ENCODE measurements around the gene ZNF672. TPM values are rescaled to one million over a fixed set of nuclear protein-coding genes. Genes with fewer than 3 reads are reported as not detected.

Gene ZNF672
- total and polyA plus RNA-seq, 12 donors: 16.1 to 44.4 (median 36.7) TPM

GRCh38 chr1:248858891-248859889 is 21.2 kb downstream of the ZNF672 start, which contains the start of gene ZNF692:
Gene ZNF692, minus strand, starts transcription at chr1:248859085. Its CDS starts 776 bp downstream, at chr1:248858309.
- DNase-seq (peak; percentile 97 to 98), ATAC-seq (peak; percentile 93 to 96 (median 95))
- peaks cover 13 to 47% (median 33%) of the 10 kb centered on the region in 9 donors for H3K4me1 ChIP-seq
- H3K27ac ChIP-seq: peak within 1 kb of the TSS; percentile 59 to 97 (median 93)
- intact Hi-C loops (cut with DNase I): loop anchor here in 6 of 10 donors (1.0 to 2.0 kb wide), 5 partner anchors 20 to 48 kb away; partner anchors contain the start of genes ZNF672 (in 4 of the 6) and PGBD2 (in 2 of the 6)
- TF ChIP-seq CTCF (IDR thresholded peaks at IDR 0.05): peak in 2 of 9 donors; percentile 8 to 25
- WGBS, 2 donors: 5 to 6% methylated on average over 61 to 62 of the region's 62 CpGs
- H3K9me3 ChIP-seq: no peaks in the 10 kb centered on the region
- peaks cover 0 to 12% (median 0%) of the 10 kb centered on the region in 9 donors for H3K36me3 ChIP-seq
- H3K27me3 ChIP-seq: no peaks in the 10 kb centered on the region
- peak within 1 kb of the TSS; percentile 43 to 80 (median 64) for H3K4me3 ChIP-seq

DNA sequence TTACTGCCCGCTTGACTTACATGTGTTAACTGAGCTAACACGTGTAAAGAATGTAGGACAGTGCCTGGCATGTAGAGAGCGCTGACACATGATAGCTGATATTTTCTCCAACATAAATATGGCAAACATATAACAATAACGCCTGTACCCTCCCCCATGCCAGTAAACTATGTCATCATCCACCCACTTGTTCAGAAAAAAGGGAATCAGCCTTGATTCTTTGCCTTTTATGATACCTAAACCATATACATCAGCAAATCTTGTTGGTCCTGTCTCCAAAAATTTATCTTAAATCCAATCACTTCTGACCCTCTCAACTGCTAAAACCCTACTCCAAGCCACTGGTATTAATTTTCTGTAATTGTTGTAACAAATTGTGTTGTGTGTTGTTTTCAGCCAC is 22.0 kb downstream of the ZNF672 start:
- Histone ChIP-seq H3K4me3 (no peak overlapping the region), H3K27ac (peak overlapping the region in 5 of 10 donors; percentile 92 to 97 (median 95)), H3K4me1 (peaks cover 13 to 48% (median 35%) of the 10 kb centered on the region in 9 donors), H3K27me3 (no peaks in the 10 kb centered on the region), H3K9me3 (no peaks in the 10 kb centered on the region), H3K36me3 (peaks cover 0 to 8% (median 0%) of the 10 kb centered on the region in 9 donors)
- no peak for TF ChIP-seq CTCF (IDR thresholded peaks at IDR 0.05)
- DNase-seq (no peak), ATAC-seq (no peak)
- 87 to 88% methylated on average over 4 of the region's 4 CpGs for WGBS, 2 donors
- intact Hi-C loops (cut with DNase I): loop anchor here in 1 of 10 donors (2.0 kb wide), 1 partner anchor 45 kb away; no protein-coding TSS in a partner anchor

GRCh38 chr1:248861616-248862015 is 23.6 kb downstream of the ZNF672 start:
- Histone ChIP-seq H3K36me3 (no peaks in the 10 kb centered on the region), H3K27ac (no peak overlapping the region), H3K9me3 (no peaks in the 10 kb centered on the region), H3K4me3 (no peak overlapping the region), H3K4me1 (peaks cover 13 to 48% (median 35%) of the 10 kb centered on the region in 9 donors), H3K27me3 (no peaks in the 10 kb centered on the region)
- intact Hi-C loops (cut with DNase I): loop anchor here in 2 of 10 donors (2.0 kb wide), 1 partner anchor 43 kb away; no protein-coding TSS in a partner anchor
- 81 to 94% methylated on average over 2 of the region's 2 CpGs for WGBS, 2 donors
- DNase-seq (no peak), ATAC-seq (no peak)
- TF ChIP-seq CTCF (IDR thresholded peaks at IDR 0.05): no peak

DNA sequence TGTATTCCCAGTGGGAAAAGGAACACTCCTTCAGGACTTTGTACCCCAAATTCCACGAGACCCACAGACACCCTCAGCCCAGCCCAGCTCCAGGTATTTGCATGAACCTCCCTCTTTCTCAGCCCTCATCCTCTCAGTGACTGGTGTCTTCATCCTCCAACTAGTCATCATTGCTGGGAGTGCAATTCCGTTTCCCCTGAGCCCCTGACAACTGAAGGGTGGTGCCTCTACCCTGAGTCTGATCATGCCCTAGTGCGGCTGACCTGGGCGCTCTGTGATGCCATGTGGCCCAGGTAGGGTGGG is 24.6 kb downstream of the ZNF672 start:
- DNase-seq (no peak), ATAC-seq (no peak)
- peak overlapping the region in 9 of 10 donors; percentile 43 to 71 (median 63) for H3K27ac ChIP-seq
- H3K9me3 ChIP-seq: no peaks in the 10 kb centered on the region
- no peak for TF ChIP-seq CTCF (IDR thresholded peaks at IDR 0.05)
- H3K4me1 ChIP-seq: peaks cover 13 to 40% (median 30%) of the 10 kb centered on the region in 9 donors
- intact Hi-C loops (cut with DNase I): loop anchor here in 1 of 10 donors (2.0 kb wide), 1 partner anchor 42 kb away; no protein-coding TSS in a partner anchor
- H3K36me3 ChIP-seq: no peaks in the 10 kb centered on the region
- H3K27me3 ChIP-seq: no peaks in the 10 kb centered on the region
- H3K4me3 ChIP-seq: peak overlapping the region in 9 of 10 donors; percentile 54 to 72 (median 63)
- 16 to 17% methylated on average over 4 of the region's 4 CpGs for WGBS, 2 donors
